ENCODE measurements around the gene DPH7. TPM values are rescaled to one million over a fixed set of nuclear protein-coding genes. Genes with fewer than 3 reads are reported as not detected.
"Not testable (repeated sequence)": the region's sequence is repeated elsewhere in the genome, so short reads cannot be mapped to it uniquely, and the experiment has no call there.

DPH7 gene
- total and polyA plus RNA-seq, 10 donors: 31.7 to 80.5 (median 41.2) TPM

- no peaks in the 10 kb centered on the region for H3K27me3 ChIP-seq (replicated peaks in 1 of 7)
- DNase-seq: no peak
- peaks cover 0 to 7% (median 3%) of the 10 kb centered on the region in 6 donors for H3K4me1 ChIP-seq
- no peak overlapping the region for H3K4me3 ChIP-seq
- no peak overlapping the region for H3K27ac ChIP-seq
- WGBS, 5 donors: 83 to 94% (median 92%) methylated on average over 9 to 18 of the region's 18 CpGs
- H3K36me3 ChIP-seq: peaks cover 0 to 14% (median 0%) of the 10 kb centered on the region in 6 donors
- TF ChIP-seq POLR2A (IDR thresholded peaks at IDR 0.05) (no peak), POLR2AphosphoS5 (IDR thresholded peaks at IDR 0.05) (no peak), CTCF (IDR thresholded peaks at IDR 0.05 in 8 of 11, conservative IDR thresholded peaks at IDR 0.05 in 3 of 11) (no peak)
- no peaks in the 10 kb centered on the region for H3K9me3 ChIP-seq
- intact Hi-C loops (cut with DNase I; ENCODE audit: low total_unique reads): loop anchor here (10.0 kb wide), 1 partner anchor 227 kb away; no protein-coding TSS in a partner anchor
Measured at GRCh38 chr9:137521405-137521985, 57.2 kb downstream of the DPH7 start.

GRCh38 chr9:137520614-137521404 lies 57.9 kb downstream of the DPH7 start:
- Histone ChIP-seq H3K4me3 (no peak overlapping the region), H3K27ac (no peak overlapping the region), H3K36me3 (peaks cover 0 to 14% (median 0%) of the 10 kb centered on the region in 6 donors), H3K9me3 (no peaks in the 10 kb centered on the region), H3K27me3 (replicated peaks in 1 of 7) (no peaks in the 10 kb centered on the region), H3K4me1 (peaks cover 0 to 7% (median 3%) of the 10 kb centered on the region in 6 donors)
- TF ChIP-seq POLR2AphosphoS5 (IDR thresholded peaks at IDR 0.05): peak in 2 of 3 donors; percentile 42 to 60
- no peak for TF ChIP-seq CTCF (IDR thresholded peaks at IDR 0.05 in 8 of 11, conservative IDR thresholded peaks at IDR 0.05 in 3 of 11)
- intact Hi-C loops (cut with DNase I; ENCODE audit: low total_unique reads): loop anchor here (10.0 kb wide), 1 partner anchor 226 kb away; no protein-coding TSS in a partner anchor
- 74 to 87% (median 81%) methylated on average over 23 to 30 of the region's 30 CpGs for WGBS, 5 donors
- peak; percentile 84 for DNase-seq

GRCh38 chr9:137519553-137519952 lies 59.2 kb downstream of the DPH7 start:
- Histone ChIP-seq H3K27ac (no peak overlapping the region), H3K4me3 (no peak overlapping the region), H3K4me1 (peaks cover 0 to 7% (median 0%) of the 10 kb centered on the region in 6 donors), H3K27me3 (replicated peaks in 1 of 7) (no peaks in the 10 kb centered on the region), H3K36me3 (peaks cover 0 to 14% (median 0%) of the 10 kb centered on the region in 6 donors), H3K9me3 (no peaks in the 10 kb centered on the region)
- TF ChIP-seq POLR2AphosphoS5 (IDR thresholded peaks at IDR 0.05) (no peak), CTCF (IDR thresholded peaks at IDR 0.05 in 8 of 11, conservative IDR thresholded peaks at IDR 0.05 in 3 of 11) (no peak), POLR2A (IDR thresholded peaks at IDR 0.05) (no peak)
- intact Hi-C loops (cut with DNase I; ENCODE audit: low total_unique reads): no loop called here
- WGBS, 5 donors: 75 to 93% (median 83%) methylated on average over 10 of the region's 10 CpGs
- no peak for DNase-seq

GRCh38 chr9:137518661-137519459 lies 59.9 kb downstream of the DPH7 start:
- intact Hi-C loops (cut with DNase I; ENCODE audit: low total_unique reads); H3K27ac ChIP-seq; H3K9me3 ChIP-seq; DNase-seq; H3K27me3 ChIP-seq (replicated peaks in 1 of 7); H3K4me3 ChIP-seq; H3K4me1 ChIP-seq; H3K36me3 ChIP-seq: not testable (repeated sequence)
- WGBS, 5 donors: 83 to 93% (median 91%) methylated on average over 12 to 13 of the region's 13 CpGs

All from spleen (tissue), 11 donors.